ENCODE measurements around the gene ATP1B1. TPM values are rescaled to one million over a fixed set of nuclear protein-coding genes. Genes with fewer than 3 reads are reported as not detected.

Gene ATP1B1
- total and polyA plus RNA-seq, 2 donors (not counting 1 experiment from before 2014, with no cell fraction given), result 1.4 to 1.7 TPM

GRCh38 chr1:169090308-169090899 is 16.1 kb upstream of the ATP1B1 start:
- H3K4me1 Mint-ChIP-seq, result peaks cover 17% of the 10 kb centered on the region
- H3K79me2 ChIP-seq (ENCODE audit: control insufficient read depth, insufficient read depth, low read length), result no peaks in the 10 kb centered on the region
- no peak overlapping the region for H3K4me2 ChIP-seq (replicated peaks; ENCODE audit: low read depth, low read length, poor library complexity, severe bottlenecking)
- H3K4me1 ChIP-seq (ENCODE audit: control insufficient read depth in 2 of 2, insufficient read depth in 2 of 2, low read length in 2 of 2), result no peaks in the 10 kb centered on the region
- H3K9me3 ChIP-seq (ENCODE audit: control extremely low read depth in 1 of 3, control insufficient read depth in 2 of 3, insufficient read depth in 1 of 3, low read length in 2 of 3), result no peaks in the 10 kb centered on the region
- no peak overlapping the region for H3K4me3 Mint-ChIP-seq
- no peak overlapping the region for H3K9ac ChIP-seq (ENCODE audit: low read length)
- H3K36me3 ChIP-seq (replicated peaks in 1 of 2; ENCODE audit: control extremely low read depth in 1 of 2, control insufficient read depth in 1 of 2, extremely low read depth in 1 of 2, insufficient read depth in 2 of 2, low read length in 1 of 2), result no peaks in the 10 kb centered on the region
- H3K27ac ChIP-seq (ENCODE audit: low read length in 2 of 2), result no peak overlapping the region
- ChIA-PET POLR2A (no interaction called here), CTCF (no interaction called here)
- H3K9me3 Mint-ChIP-seq (ENCODE audit: insufficient read depth), result no peaks in the 10 kb centered on the region
- H3K4me3 ChIP-seq (ENCODE audit: control extremely low read depth in 1 of 5, extremely low read depth in 1 of 5, insufficient read depth in 1 of 5, low read depth in 2 of 5, low read length in 4 of 5), result no peak overlapping the region
- H4K20me1 ChIP-seq (ENCODE audit: control insufficient read depth, insufficient read depth, low read length, poor library complexity, severe bottlenecking), result no peaks in the 10 kb centered on the region
- no peak for ATAC-seq (ENCODE audit: low read depth)
- peaks cover 16% of the 10 kb centered on the region for H3K27me3 Mint-ChIP-seq
- H3K27me3 ChIP-seq (replicated peaks in 1 of 4; ENCODE audit: control extremely low read depth in 1 of 4, control insufficient read depth in 3 of 4, insufficient read depth in 4 of 4, low read length in 3 of 4), result no peaks in the 10 kb centered on the region
- DNase-seq, result no peak
- no peak overlapping the region for H3K27ac Mint-ChIP-seq
- WGBS (ENCODE audit: insufficient coverage), result 10% methylated on average over 2 of the region's 4 CpGs
- intact Hi-C loops (cut with micrococcal nuclease), result no loop called here
- TF ChIP-seq EZH2 (IDR thresholded peaks at IDR 0.05; ENCODE audit: borderline replicate concordance, insufficient read depth, low read depth, low read length, poor library complexity, severe bottlenecking) (no peak), CTCF (IDR thresholded peaks at IDR 0.05) (no peak)
- H2AFZ ChIP-seq (ENCODE audit: insufficient read depth, low read depth, low read length, poor library complexity, severe bottlenecking), result no peak overlapping the region

- Histone ChIP-seq H3K9me3 (ENCODE audit: control extremely low read depth in 1 of 3, control insufficient read depth in 2 of 3, insufficient read depth in 1 of 3, low read length in 2 of 3) (no peaks in the 10 kb centered on the region), H3K9ac (ENCODE audit: low read length) (no peak overlapping the region), H2AFZ (ENCODE audit: insufficient read depth, low read depth, low read length, poor library complexity, severe bottlenecking) (no peak overlapping the region), H3K4me3 (ENCODE audit: control extremely low read depth in 1 of 5, extremely low read depth in 1 of 5, insufficient read depth in 1 of 5, low read depth in 2 of 5, low read length in 4 of 5) (no peak overlapping the region), H3K4me1 (ENCODE audit: control insufficient read depth in 2 of 2, insufficient read depth in 2 of 2, low read length in 2 of 2) (no peaks in the 10 kb centered on the region), H4K20me1 (ENCODE audit: control insufficient read depth, insufficient read depth, low read length, poor library complexity, severe bottlenecking) (no peaks in the 10 kb centered on the region), H3K36me3 (replicated peaks in 1 of 2; ENCODE audit: control extremely low read depth in 1 of 2, control insufficient read depth in 1 of 2, extremely low read depth in 1 of 2, insufficient read depth in 2 of 2, low read length in 1 of 2) (no peaks in the 10 kb centered on the region), H3K27ac (ENCODE audit: low read length in 2 of 2) (no peak overlapping the region), H3K4me2 (replicated peaks; ENCODE audit: low read depth, low read length, poor library complexity, severe bottlenecking) (no peak overlapping the region), H3K27me3 (replicated peaks in 1 of 4; ENCODE audit: control extremely low read depth in 1 of 4, control insufficient read depth in 3 of 4, insufficient read depth in 4 of 4, low read length in 3 of 4) (no peaks in the 10 kb centered on the region), H3K79me2 (ENCODE audit: control insufficient read depth, insufficient read depth, low read length) (no peaks in the 10 kb centered on the region)
- no peak overlapping the region for H3K4me3 Mint-ChIP-seq
- TF ChIP-seq EZH2 (IDR thresholded peaks at IDR 0.05; ENCODE audit: borderline replicate concordance, insufficient read depth, low read depth, low read length, poor library complexity, severe bottlenecking) (no peak), CTCF (IDR thresholded peaks at IDR 0.05) (no peak)
- POLR2A ChIA-PET, result no interaction called here
- intact Hi-C loops (cut with micrococcal nuclease), result no loop called here
- H3K27ac Mint-ChIP-seq, result no peak overlapping the region
- CTCF ChIA-PET, result no interaction called here
- peaks cover 17% of the 10 kb centered on the region for H3K4me1 Mint-ChIP-seq
- ATAC-seq (ENCODE audit: low read depth), result no peak
- 92% methylated on average over 3 of the region's 4 CpGs for WGBS (ENCODE audit: insufficient coverage)
- no peaks in the 10 kb centered on the region for H3K9me3 Mint-ChIP-seq (ENCODE audit: insufficient read depth)
- H3K27me3 Mint-ChIP-seq, result peaks cover 21% of the 10 kb centered on the region
- DNase-seq, result no peak
Observed at GRCh38 chr1:169090900-169091311, 15.6 kb upstream of the ATP1B1 start.
